NCI-H748 (cell line): ENCODE results near the gene MGAT5.
A peak's percentile ranks its signal among the peaks of the same experiment; 100 is the strongest.

Experiments used
- DNase-seq: peaks from one replicate; lab custom pipeline; 2025; ENCODE audit not compliant: unreplicated experiment; lab: John Stamatoyannopoulos, UW

Gene MGAT5

GRCh38 chr2:134331081-134331480 is 77.2 kb downstream of the MGAT5 start:
- DNase-seq, result no peak

DNA sequence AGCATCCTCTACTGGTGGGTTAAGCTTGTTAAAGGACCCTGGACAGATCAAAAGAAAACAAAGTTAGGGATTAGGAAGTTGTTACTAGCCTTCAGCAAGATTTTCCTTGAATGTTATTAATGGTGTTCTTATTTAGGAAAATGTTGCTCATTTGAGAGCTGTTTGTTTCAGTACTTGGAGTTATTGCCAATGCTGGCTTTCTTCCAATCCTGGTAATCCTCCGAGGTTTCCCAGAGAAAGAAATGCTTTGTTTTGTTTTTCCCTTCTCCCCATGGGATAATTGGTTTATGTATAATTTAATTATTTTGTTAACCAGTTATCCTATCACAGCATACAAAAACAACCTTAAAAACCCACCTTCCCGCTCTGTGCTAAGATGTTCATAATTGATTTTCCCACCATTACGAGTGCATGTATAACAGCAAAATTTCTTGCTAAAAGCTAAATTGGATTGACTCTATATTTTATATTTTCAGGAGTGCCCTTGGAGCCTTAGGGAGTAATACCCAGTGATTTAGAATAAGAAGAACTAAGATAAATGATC is 79.8 kb downstream of the MGAT5 start:
- peak; percentile 37 for DNase-seq

GRCh38 chr2:134334542-134335353 is 80.9 kb downstream of the MGAT5 start:
- DNase-seq, result no peak

DNA sequence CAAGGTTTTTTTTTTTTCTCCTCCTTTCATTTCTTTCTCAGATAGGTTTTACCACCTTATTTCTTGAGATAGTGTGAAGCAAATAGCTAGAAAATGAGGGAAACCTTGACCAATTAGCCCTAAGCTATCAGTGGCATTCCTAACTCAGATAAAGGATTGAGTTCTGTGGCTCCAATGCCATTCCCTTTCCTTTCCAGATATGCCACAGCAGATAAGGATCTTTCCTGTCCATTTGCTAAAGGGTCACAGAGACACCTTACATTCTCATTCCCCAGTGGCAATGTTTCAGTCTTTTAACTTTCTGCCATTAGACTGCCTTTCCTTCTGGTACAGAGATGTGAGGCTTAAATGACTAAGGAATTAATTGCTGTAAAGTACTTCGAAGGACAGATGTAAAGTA is 81.7 kb downstream of the MGAT5 start:
- DNase-seq, result no peak

- no peak for DNase-seq
These were observed 82.5 kb downstream of the MGAT5 start for GRCh38 chr2:134336352-134336751.

GRCh38 chr2:134336921-134337320 is 83.0 kb downstream of the MGAT5 start:
- no peak for DNase-seq

GRCh38 chr2:134337631-134338030 is 83.8 kb downstream of the MGAT5 start:
- no peak for DNase-seq

DNA sequence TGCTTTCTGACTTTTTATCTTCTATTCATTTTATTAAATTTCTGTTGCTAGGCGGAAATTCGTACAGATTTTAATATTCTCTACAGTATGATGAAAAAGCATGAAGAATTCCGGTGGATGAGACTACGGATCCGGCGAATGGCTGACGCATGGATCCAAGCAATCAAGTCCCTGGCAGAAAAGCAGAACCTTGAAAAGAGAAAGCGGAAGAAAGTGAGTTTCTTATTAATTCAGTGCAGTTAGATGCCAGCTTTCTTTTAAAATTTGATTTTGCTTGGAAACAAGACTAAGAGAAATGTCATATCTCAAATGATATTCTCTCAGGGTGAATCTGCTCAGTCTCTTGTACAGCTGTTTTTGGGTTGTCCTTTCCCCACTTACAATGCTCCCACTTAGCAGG is 84.3 kb downstream of the MGAT5 start:
- no peak for DNase-seq

GRCh38 chr2:134341476-134341875 is 87.6 kb downstream of the MGAT5 start:
- DNase-seq, result no peak

DNA sequence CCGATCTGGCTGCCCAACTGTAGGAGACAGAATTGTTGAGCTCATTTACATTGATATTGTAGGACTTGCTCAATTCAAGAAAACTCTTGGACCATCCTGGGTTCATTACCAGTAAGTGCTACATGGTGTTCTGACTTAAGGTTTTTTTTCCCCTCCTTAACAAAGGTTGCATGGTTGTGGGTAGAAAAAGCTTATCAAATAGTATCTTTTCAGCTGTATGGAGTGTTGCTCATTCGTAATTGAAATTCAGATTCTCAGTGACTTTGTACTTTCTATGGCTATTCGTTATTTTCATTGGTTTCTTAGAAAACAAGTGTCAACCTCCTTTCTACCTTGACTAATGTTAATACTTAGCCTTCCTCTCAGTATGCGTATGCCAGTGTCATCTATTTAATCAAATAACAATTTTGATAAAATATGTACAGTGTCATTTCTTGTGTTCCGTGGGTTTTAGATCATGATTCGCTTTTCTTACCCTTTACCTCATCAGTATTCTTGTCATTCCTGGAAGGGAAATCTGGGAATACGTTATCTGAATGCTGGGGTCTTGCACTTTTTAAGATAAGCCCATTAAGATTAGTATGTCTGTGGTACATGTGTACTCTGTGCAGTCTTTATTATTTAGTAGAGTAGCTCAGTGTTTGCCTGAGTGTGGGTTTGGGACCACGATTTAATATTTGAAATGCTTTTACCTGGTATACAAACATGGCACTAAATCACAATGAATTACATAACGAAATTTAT is 91.3 kb downstream of the MGAT5 start:
- DNase-seq, result no peak

DNA sequence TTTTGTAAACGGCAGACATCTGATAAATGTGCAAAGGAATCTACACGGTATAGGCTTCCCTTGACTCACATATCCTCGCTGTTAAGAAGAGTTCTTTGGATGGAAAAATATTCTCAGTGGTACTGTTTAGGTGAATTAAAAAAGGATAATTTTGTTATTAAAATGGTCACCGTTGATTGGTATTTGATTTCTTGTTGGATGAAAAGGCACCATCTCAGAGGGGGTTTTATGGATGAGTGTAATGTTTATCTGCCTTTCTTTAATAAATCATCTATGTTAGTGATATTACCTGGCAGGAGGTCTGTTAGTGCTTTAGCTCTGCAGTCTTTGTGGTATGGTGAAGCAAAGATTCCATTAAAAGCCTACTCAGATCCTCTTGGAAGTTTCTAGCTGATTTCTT is 92.3 kb downstream of the MGAT5 start:
- DNase-seq, result no peak

DNA sequence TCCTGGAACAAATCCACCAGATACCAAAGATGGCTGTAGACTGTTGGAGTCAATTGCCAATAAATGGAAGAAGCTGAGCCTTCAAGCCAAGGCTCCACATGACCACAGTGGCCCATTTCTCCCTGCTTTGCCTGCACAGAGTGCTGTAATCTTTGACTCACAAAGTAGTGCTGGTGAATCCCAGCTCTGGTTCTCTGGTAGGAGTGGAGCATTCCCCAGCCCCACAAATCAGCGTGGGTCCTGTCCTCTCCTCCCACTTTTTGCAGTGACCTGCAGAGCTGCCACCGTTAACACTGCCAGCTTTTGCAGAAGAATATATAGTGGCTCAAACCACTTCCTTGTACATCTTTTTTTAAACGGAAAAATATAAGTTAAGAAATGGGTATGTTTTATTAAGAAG is 93.9 kb downstream of the MGAT5 start:
- DNase-seq, result no peak

DNA sequence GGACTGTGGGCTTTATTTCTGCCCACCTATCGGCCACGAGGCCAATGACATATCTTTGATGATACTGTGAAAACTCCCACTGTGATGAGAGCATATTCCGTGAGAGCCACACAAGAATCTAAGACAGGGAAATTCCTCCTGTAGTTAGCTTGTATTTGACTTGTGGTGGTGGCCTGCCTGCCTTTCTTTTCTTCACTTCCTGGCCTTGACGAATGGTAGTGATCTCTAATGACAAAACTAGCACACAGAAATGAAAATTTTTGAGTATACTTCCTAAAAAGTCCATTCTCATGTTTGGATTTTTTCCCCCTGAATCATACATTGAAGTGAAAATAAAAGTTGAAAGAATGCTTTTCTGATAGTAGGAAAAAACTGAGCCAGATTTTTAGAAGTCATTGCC is 94.4 kb downstream of the MGAT5 start:
- DNase-seq, result no peak

GRCh38 chr2:134348760-134349159 is 94.9 kb downstream of the MGAT5 start:
- no peak for DNase-seq

DNA sequence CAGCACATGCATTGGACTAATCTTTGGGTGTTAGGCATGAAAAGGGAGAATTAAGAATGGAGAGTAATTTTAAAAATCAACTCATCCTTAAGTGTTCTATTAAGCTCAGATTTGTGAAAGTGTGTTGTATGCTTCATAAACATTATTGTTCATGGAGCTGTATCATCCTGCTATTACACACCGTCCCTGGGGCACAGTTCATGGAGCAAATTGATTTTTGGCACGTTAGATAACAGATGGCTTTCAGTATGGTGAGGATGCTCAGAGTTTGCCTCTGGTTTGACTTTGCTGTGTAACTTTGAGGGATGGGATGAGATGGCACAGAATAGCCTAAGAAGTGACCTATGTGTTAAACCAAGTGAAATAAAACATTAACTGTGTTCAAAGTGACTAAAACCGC is 97.1 kb downstream of the MGAT5 start:
- DNase-seq, result no peak

DNA sequence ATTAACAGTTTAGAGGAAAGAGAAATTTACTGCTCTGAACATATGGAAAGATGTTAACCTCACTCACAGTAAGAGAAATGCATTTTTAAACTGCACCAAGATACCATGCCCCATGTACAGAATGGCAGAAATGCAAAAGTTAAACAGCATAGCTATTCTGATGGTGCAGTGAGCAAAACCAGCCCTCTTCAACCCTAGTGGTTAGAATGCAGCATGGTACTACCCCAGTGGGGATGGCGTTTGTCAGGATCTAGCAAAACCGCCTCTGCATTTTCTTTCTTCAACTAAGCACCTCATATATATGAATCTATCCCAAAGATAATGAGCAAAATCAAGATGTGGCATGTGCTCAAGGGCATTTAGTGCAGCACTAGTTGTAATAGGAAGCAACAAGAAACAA is 98.0 kb downstream of the MGAT5 start:
- DNase-seq, result no peak

- DNase-seq, result no peak
These were observed 99.0 kb downstream of the MGAT5 start for GRCh38 chr2:134352844-134353243.

GRCh38 chr2:134354611-134355010 is 100.7 kb downstream of the MGAT5 start:
- no peak for DNase-seq

- no peak for DNase-seq
These were observed 103.9 kb downstream of the MGAT5 start for GRCh38 chr2:134357814-134358213.

- DNase-seq, result peak; percentile 77
These were observed 105.7 kb downstream of the MGAT5 start for GRCh38 chr2:134359367-134360081.

- DNase-seq, result no peak
These were observed 107.0 kb downstream of the MGAT5 start for GRCh38 chr2:134360745-134361487.
